Limb (tissue), 2 donors: Measurements from ENCODE around the gene ANKRD11.
"Not testable (repeated sequence)": the region's sequence is repeated elsewhere in the genome, so short reads cannot be mapped to it uniquely, and the experiment has no call there.

Experiments
- DNase-seq, 2 donors: peaks; one replicate each; pipeline ENCODE4 v3.0.0-alpha.2; 2016; ENCODE audit errors: extremely low spot score in 2 of 2

Gene ANKRD11

GRCh38 chr16:89386306-89387185, 103.8 kb downstream of the ANKRD11 start:
- DNase-seq = no peak

- DNase-seq = no peak
These were observed 104.6 kb downstream of the ANKRD11 start for GRCh38 chr16:89385712-89386111.

GRCh38 chr16:89384282-89384681, 106.1 kb downstream of the ANKRD11 start:
- no peak for DNase-seq

DNA sequence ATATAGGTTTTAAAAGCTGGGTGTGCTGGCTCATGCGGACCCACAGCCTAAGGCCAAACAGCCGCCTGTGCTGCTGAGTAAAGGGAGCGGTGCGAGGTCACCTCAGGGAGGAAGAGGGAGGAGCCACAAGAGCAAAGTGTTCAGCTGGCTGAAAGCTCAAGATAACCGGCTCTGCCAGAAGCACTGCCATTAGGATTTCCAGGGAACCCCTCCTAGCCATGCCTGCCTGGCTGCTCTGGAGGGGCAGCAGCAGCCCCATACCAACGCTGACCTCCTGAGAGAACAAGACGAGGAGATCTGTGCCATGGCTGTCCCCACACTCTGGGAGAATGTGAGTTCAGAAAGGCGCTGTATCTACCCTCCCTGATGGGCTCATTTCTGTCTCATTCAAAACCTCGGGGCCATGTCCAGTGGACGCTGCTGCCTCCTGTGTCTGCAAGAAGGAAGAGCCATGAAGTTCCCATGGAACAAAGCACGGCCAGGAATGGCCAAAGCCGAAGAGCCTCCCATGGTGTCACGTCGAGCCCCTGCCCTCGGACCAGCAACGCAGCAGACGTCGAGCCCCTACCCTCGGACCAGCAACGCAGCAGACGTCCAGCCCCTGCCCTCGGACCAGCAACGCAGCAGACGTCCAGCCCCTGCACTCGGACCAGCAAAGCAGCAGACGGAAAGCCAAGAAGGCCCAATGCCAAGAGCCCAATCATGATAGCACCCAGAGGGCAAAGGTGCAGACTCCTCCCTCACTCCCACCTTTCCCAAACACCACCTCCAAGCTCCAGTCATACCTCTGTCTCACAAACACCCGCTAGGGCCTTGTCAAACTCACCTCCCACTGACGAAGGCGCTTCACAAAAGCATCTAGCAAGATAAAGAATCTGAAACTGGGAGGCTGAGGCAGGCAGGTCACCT, 107.0 kb downstream of the ANKRD11 start:
- DNase-seq = no peak

GRCh38 chr16:89382555-89382954, 107.8 kb downstream of the ANKRD11 start:
- DNase-seq = not testable (repeated sequence)

DNA sequence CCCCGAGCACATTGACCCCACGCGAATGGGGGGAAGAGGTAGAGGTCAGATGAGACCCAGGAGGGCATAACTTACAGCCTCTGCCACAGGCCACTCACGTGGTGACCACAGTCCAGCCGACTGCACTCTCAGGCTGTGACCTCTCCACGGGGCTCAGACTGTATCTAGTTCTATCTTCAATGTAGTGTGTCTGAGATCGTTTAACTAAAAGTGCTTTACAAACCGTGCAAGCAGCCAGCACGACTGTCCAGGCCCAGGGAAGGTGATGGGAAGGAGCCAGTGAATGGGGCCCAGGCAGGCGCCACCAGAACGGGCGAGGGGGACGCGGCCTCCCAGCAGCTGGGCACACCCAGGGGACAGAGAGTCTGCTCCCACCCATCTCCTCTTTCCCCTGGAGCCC, 108.6 kb downstream of the ANKRD11 start:
- no peak for DNase-seq

DNA sequence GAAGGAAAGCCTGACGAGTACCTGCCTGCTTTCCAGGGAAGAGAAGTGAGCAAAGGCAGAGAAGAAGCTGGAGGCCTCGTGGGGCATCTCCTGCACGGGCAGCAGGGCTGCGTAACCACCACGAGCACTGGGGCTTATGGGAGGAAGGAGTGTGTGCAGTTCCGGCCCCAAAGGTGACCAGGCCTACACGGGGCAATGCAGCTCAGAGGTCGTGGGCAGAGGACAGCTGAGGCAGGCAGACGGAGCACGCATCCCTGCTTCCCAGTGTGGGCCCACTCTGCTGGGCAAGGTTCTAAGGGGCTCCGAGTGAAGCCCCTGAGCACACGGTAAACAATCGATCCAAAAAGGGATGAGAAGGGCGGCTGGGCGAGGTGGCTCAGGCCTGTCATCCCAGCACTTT, 109.7 kb downstream of the ANKRD11 start:
- DNase-seq = no peak

DNA sequence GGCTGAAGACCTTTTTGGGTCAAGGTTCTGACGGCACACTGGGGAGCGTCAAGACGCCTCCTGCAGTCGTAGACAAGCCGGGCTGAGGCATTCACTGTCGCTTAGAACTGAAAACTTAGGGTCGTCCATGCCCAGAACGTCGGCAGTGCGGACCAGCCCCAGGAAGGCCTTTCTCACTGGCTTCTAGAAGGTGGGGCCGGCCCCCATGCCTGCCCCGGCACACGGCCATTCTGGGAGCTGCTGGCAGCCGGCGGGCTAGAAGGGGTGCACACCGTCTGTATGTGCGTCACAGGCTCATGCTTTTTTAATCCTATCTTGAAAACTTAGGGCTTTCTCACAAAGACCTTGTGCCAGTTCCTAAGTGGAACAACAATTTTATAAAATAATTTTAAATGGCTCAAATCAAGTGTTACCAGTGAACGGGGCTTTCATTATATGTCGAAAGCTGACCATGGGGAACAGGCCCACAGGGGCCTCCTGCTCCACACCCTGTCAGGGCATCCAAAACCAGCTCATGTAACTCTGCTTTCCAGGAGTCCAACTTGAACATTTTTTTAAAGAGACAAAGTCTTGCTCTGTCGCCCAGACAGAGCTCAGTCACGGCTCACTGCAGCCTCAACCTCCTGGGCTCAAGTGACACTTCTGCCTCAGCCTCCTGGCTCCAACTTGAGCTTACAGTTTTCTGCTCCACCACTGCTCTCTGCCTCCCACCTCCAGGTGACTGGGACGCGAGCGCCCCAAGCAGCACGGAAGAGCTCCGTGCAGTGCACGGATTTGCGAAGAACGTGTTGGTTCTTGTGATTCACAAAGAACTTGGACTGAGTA, 111.2 kb downstream of the ANKRD11 start:
- no peak for DNase-seq

DNA sequence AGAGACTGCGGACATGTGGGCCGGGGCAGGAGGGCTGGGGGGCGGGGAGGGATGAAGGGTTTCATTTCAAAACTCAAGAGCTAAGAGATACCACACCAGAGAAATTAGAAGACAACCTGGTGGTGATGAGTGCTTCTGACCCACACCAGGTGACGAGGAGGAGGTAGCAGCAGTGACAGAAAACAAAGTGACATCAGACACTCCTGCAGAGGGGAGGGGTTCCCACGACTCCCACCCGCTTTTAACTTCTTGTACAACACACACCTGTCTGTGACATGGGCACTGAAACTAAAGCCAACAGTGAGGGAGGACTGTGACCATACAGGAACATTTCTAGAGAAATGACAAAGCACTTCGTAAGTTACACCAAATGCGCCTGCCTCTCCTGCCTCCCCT, 112.9 kb downstream of the ANKRD11 start:
- no peak for DNase-seq

- DNase-seq = no peak
These were observed 113.4 kb downstream of the ANKRD11 start for GRCh38 chr16:89376812-89377452.

DNA sequence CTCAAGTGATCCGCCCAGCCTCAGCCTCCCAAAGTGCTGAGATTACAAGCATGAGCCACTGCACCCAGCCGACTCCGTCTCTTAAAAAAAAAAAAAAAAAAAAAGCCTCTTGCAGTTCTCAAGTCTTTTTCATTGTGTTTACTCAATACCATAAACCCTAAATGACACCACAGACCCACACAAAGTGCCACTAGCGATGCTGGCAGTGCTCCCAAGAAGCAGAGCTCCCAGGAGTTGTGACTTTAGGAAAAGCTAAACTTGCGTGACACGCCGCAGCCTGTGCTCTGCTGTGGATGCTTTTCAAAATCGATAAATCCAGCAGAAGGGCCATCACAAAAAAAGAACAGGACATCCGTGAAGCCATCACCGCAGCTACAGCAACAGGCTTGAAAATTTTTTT, 114.7 kb downstream of the ANKRD11 start:
- no peak for DNase-seq

- no peak for DNase-seq
These were observed 115.3 kb downstream of the ANKRD11 start for GRCh38 chr16:89375021-89375420.

GRCh38 chr16:89374393-89374960, 115.9 kb downstream of the ANKRD11 start:
- peak in 1 of 2 donors; percentile 36 for DNase-seq

DNA sequence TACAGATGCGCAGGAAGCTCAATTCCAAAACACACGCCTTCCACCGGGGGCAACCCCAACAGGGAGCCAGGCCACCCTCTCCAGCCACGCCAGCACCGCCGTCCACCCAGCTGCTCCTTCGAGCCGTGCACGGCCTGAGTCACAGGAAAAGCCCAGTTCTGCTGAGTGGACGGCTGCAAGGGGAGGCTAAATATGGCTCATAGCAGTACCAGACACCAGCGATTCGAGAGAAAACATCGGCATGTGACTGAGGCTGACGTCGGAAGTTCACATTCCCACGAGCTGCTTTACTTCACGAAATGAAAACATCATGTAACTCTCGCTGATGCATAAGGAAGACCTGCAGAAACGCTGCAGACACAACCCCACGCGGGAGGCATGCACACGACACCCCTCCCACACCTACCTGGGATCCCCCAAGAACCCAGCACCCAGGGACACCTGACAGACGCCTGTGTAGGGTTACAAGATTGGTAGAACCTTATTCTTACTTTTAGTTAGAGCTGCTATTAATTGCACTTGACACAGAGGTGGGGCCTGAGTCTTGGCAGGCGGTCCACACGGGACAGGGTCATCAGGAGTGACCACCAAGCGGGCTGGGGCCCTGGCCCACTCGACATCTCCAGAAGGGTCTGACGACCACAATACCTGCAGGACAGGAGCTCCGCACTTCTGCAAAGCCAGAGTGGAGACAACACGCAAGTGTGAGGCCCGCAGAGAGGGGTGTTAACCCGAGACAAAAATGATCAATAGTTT, 116.8 kb downstream of the ANKRD11 start:
- no peak for DNase-seq

DNA sequence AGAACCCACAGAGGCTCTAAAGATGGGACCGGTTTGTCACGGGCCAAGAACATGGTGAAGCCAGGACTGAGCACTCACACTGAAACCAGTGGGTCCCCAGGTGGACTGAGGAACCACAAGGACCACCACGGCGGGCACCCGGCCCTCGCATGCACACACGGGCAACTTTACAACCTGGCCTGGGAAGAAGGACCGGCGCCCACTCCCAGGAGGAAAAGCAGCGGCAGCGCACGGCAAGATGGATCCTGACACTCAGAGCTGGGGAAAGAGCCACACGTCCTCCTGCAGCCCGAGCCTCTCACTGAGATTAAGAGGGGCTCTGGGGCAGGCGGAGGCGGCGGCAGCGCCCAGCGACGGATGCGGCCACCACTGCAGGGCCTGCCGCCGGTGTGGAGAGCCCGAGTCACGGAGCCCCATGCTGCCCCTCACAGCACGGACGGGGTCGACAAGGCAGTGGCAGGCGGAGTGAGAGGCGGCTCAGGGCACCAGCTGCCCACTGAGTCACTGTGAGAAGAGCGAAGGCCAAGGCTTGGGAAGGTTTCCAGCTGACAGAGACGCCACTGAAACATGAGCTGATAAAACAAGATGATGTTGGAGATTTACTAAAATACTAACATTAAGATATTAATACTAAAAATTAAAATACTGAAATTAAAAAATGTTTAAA, 118.3 kb downstream of the ANKRD11 start:
- DNase-seq = no peak

- no peak for DNase-seq
These were observed 119.0 kb downstream of the ANKRD11 start for GRCh38 chr16:89371386-89371785.

DNA sequence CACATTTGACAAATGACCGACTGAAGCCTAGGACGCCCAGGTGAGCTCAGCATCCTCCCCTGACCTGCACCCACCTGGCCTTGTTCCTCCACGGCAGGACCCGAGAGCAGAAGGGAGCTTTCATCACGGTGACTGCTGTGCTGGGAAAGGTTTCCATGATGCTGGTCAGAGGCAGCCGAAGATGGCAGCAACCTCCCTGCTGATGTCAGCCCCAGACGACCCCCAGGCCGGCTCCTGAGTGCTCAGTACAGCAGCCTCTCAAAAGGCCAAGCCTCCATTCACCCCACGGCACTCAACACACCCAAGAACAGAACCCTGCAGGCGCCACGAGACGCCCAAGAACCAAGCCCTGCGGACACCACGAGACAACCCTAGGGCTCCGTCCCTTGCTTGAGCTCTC, 119.8 kb downstream of the ANKRD11 start:
- no peak for DNase-seq

GRCh38 chr16:89370081-89370511, 120.3 kb downstream of the ANKRD11 start:
- no peak for DNase-seq

DNA sequence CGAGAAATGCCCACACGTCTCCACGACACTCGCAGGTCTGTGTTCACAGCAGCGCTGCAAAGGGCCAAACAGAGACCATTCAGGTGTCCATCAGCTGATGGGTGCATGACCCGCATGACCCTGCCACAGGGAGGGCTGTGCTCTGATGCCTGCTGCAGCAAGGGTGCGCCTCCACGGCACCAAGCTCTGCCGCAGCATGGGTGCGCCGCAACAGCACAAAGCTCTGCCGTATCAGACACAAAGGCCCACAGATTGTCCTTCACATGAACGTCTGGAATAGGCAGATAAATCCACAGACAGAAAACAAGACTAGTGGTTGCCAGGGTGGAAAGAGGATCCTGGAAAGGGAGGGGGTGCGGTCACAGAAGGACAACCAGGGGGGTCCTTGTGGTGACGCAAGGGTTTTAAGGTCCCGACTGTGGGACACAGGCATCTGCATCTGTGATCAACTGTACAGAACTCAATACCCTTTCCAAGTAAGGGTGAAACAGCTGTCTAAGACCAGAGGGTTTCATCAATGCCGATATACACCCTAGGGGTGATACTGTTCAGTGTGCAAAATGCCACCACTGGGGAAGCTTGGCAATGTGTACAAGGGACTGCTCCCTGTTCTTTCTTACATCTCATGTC, 121.0 kb downstream of the ANKRD11 start:
- DNase-seq = no peak
